ENCODE measurements around the gene SSBP1.

DNA sequence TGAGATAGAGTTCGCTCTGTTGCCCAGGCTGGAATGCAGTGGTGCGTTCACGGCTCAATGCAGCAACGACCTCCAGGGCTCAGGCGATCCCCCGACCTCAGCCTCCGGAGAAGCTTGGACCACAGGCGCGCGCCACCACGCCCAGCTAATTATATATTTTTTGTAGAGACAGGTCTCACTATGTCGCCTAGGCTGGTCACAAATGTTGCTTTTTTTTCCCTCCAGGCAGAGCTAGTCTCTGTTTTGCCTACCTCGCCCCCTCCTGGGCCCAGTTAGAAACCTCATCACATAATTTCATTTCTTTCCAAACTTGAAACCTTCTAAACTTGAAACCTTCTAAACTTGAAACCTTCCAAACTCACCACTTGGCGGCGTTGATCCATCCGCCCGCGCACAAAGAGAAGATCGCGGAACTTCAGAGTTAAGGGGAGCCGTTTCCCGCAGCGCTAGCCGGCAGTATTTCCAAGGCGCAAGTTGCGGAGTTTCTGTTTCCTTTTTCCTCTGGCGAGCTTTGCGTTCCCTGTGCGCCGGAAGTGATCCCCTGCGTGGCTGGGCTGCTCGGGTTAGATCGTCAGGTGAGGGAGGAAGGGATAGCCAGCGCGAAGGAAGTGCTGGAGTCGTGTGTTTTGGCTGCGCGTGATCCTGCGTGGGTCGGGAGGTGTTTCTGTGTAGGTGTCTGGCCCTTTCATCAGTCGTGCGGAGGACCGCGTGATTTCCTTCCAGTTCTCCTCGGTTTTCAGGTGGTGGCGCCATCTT lies at the start of gene SSBP1:
- TF ChIP-seq, protein P1, sequence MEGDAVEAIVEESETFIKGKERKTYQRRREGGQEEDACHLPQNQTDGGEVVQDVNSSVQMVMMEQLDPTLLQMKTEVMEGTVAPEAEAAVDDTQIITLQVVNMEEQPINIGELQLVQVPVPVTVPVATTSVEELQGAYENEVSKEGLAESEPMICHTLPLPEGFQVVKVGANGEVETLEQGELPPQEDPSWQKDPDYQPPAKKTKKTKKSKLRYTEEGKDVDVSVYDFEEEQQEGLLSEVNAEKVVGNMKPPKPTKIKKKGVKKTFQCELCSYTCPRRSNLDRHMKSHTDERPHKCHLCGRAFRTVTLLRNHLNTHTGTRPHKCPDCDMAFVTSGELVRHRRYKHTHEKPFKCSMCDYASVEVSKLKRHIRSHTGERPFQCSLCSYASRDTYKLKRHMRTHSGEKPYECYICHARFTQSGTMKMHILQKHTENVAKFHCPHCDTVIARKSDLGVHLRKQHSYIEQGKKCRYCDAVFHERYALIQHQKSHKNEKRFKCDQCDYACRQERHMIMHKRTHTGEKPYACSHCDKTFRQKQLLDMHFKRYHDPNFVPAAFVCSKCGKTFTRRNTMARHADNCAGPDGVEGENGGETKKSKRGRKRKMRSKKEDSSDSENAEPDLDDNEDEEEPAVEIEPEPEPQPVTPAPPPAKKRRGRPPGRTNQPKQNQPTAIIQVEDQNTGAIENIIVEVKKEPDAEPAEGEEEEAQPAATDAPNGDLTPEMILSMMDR (IDR thresholded peaks at IDR 0.05), result peak; percentile 66 to 73 (median 69)
- TF ChIP-seq POLR2A (IDR thresholded peaks at IDR 0.05), result peak; percentile 59

Data from ovary (tissue), 3 donors.